Tibial artery (tissue), 4 donors: ENCODE data around the gene ATP11A.
A peak's percentile ranks its signal among the peaks of the same experiment; 100 is the strongest.

ENCODE experiments used
- DNase-seq, 2 donors: peaks; one replicate each; pipeline ENCODE4 v3.0.0-alpha.2; 2019
- H3K27ac ChIP-seq, 2 donors: fragments of 200-600 bp; sonication (generic) in 1 of 2; 1 replicate in 1 of 2; 2 replicates in 1 of 2; pipeline ENCODE4 v1.5.1; 2018 to 2019; ENCODE audit warnings: mild to moderate bottlenecking in 1 of 2
- H3K27me3 ChIP-seq, 2 donors: fragments of 200-600 bp; sonication (generic) in 1 of 2; one replicate each; pipeline versions ENCODE4 v1.5.1 to v1.6.0; 2016 to 2019
- H3K36me3 ChIP-seq, 3 donors: fragments of 200-600 bp; sonication (generic) in 2 of 3; one replicate each; pipeline ENCODE4 v1.5.1; 2016 to 2019; ENCODE audit warnings: mild to moderate bottlenecking in 2 of 3
- H3K4me1 ChIP-seq, 4 donors: fragments of 200-600 bp; sonication (generic) in 2 of 4; 1 replicate in 3 of 4; 2 replicates in 1 of 4; pipeline ENCODE4 v1.5.1; 2016 to 2019
- H3K4me3 ChIP-seq, 2 donors: fragments of 200-600 bp; sonication (generic) in 1 of 2; 1 replicate in 1 of 2; 2 replicates in 1 of 2; pipeline ENCODE4 v1.5.1; 2018 to 2019; ENCODE audit warnings: mild to moderate bottlenecking in 2 of 2
- H3K9me3 ChIP-seq, 3 donors: fragments of 200-600 bp; sonication (generic) in 1 of 3; one replicate each; pipeline ENCODE4 v1.5.1; 2016 to 2019
- intact Hi-C: fragments of 100-400 bp; cut with DNase I; formaldehyde crosslinking; loops from one replicate; pipeline ENCODE4 v1.15.0; 2023; ENCODE audit warnings: low total_unique reads
- TF ChIP-seq, protein P1 (sequence below), 2 experiments: fragments of 200-600 bp in 1 of 2; fragments of 450-650 bp in 1 of 2; IDR thresholded peaks; one replicate each; pipeline ENCODE4 v1.5.1; 2017 to 2019; ENCODE audit warnings: antibody characterized with exemption in 2 of 2, mild to moderate bottlenecking in 1 of 2, moderate library complexity in 1 of 2

ATP11A gene

DNA sequence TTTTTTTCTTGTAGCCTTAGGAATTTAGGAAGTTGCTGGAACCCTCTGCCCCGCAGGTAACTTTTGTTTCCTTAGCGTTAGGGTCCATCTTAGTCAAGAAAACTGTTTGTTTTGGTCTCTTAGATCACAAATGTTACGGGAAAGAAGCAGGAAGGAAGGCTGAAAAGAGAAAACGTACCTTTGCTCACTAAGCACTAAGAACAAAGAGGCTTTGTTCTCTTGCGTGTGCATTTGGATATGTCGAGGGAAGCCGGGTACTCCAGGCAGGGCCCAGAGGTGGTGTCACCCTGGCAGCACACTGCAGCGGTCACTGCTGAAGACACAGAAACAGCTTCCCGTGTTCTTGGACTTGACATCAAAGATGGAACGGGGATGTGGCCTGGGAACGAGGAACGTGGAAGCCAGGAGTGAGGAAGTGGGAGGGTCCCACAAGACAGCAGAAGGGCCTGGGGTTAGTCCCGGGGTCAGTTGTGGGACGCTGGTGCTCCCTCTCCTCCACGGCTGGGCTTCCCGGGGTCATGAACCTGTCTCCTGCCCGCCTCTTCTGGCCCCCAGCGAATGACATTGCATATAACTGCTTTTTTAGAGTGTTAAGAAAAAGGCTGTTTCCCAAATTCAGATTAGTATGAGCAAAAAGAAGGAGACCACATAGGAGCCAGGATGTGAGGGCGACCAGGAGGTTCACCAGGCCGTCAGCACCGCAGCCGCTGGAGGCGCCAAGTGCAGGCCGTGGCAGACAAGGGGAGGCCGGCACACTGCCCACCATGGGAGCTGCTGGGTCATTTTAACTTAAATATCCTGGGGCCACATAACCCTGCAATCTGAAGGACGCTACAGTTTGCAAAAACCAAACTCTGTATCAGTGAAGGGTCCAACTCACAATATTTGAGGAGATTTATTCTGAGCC, 31.6 kb downstream of the ATP11A start:
- Histone ChIP-seq H3K27ac (no peak overlapping the region), H3K4me3 (no peak overlapping the region), H3K4me1 (peaks cover 0 to 11% (median 5%) of the 10 kb centered on the region in 4 donors), H3K36me3 (no peaks in the 10 kb centered on the region), H3K27me3 (no peaks in the 10 kb centered on the region), H3K9me3 (no peaks in the 10 kb centered on the region)
- intact Hi-C loops, result no loop called here
- TF ChIP-seq, protein P1, sequence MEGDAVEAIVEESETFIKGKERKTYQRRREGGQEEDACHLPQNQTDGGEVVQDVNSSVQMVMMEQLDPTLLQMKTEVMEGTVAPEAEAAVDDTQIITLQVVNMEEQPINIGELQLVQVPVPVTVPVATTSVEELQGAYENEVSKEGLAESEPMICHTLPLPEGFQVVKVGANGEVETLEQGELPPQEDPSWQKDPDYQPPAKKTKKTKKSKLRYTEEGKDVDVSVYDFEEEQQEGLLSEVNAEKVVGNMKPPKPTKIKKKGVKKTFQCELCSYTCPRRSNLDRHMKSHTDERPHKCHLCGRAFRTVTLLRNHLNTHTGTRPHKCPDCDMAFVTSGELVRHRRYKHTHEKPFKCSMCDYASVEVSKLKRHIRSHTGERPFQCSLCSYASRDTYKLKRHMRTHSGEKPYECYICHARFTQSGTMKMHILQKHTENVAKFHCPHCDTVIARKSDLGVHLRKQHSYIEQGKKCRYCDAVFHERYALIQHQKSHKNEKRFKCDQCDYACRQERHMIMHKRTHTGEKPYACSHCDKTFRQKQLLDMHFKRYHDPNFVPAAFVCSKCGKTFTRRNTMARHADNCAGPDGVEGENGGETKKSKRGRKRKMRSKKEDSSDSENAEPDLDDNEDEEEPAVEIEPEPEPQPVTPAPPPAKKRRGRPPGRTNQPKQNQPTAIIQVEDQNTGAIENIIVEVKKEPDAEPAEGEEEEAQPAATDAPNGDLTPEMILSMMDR (IDR thresholded peaks at IDR 0.05), result no peak
- peak in 1 of 2 donors; percentile 13 for DNase-seq

DNA sequence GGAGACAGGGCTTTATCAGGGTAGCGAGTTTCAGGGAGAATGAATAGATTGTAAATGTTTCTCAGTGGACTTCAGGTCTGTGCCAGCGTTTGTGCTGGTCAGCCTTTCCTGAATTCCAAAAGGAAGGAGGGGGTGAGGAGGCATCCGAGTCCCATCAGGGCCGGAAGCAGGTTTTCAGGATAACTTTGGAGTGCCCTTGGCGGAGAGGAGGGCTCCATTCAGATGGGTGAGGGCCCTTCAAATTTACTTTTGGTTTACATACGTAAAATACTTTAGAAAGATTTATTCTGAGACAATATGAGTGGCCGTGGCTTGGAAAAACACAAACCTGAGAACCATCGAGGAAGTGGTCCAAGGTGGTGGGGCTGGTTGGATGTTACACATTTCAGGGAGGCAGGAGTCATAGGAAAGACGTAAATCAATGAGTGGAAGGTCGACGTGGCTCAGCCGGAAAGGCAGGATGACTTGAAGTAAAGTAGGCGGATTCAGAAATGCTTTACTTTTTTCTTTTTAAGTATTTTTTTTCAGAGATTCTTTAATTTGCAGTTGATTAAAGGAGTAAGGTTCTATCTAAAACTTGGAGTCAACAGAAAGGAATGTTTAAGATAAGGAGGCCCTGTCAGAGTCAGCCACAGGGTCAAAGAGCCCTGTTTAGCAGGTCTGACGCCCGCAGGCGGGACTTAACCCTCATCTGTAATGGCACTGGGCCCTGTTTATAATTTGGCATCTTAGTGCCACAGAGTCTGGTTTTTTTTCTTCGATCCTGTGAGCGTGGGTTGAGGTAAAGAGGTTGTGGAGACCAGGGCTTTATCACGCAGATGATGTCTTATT, 32.8 kb downstream of the ATP11A start:
- TF ChIP-seq, protein P1 (IDR thresholded peaks at IDR 0.05), result no peak
- no peak for DNase-seq
- peak overlapping the region; percentile 32 to 47 for H3K27ac ChIP-seq
- H3K9me3 ChIP-seq, result no peaks in the 10 kb centered on the region
- H3K4me1 ChIP-seq, result peaks cover 0 to 11% (median 5%) of the 10 kb centered on the region in 4 donors
- no peaks in the 10 kb centered on the region for H3K36me3 ChIP-seq
- H3K4me3 ChIP-seq, result no peak overlapping the region
- no peaks in the 10 kb centered on the region for H3K27me3 ChIP-seq
- intact Hi-C loops, result no loop called here

DNA sequence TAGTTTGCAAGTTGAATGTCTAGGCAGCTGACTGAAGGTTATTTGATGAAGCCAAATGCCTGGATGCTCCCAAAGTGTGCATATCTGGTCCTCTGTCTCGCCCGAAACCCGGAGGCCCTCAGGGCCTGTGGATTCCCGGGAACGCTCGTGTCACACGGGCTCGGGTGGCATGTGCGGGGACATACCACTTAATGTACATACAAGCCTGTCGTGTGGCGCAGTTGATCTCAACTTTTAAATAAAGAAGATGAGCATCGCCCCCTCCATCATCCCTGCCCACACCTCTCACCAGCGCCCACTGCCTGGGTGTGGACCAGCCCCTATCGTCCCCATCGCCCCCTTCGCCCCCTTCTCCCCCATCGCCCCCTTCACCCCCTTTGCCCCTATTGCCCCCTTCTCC, 33.9 kb downstream of the ATP11A start:
- TF ChIP-seq, protein P1 (IDR thresholded peaks at IDR 0.05), result no peak
- H3K4me3 ChIP-seq, result no peak overlapping the region
- no peaks in the 10 kb centered on the region for H3K36me3 ChIP-seq
- H3K27me3 ChIP-seq, result no peaks in the 10 kb centered on the region
- no peak overlapping the region for H3K27ac ChIP-seq
- DNase-seq, result peak in 1 of 2 donors; percentile 15
- H3K4me1 ChIP-seq, result peaks cover 0 to 11% (median 5%) of the 10 kb centered on the region in 4 donors
- H3K9me3 ChIP-seq, result no peaks in the 10 kb centered on the region
- intact Hi-C loops, result no loop called here

DNA sequence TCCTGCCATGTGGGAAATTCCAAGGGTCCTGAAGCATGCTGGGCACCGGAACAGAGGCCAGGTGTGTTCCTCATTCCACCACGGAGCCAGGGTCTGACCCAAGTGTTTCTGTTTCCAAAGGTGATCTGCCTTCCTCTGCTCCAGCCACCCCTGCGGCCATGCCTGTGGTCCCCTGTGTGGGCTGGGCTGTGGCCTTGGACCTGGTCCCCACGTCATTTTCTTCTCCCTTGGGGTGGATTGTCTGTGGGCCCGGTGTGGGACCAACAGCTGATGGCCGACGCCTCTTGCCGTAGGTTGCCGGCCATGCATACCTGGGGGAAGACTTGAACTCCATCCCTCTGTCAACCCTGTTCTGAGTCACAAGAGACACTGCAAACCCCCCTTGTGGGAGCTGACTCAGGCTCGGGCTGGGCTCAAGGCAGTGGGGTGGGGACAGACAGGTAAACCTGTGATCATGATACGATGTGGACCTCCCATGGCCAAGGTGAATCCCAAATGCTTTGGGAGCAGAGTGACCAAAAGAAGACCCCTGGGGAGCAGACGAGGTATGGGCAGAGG, 35.0 kb downstream of the ATP11A start:
- intact Hi-C loops, result no loop called here
- TF ChIP-seq, protein P1 (IDR thresholded peaks at IDR 0.05), result no peak
- Histone ChIP-seq H3K36me3 (no peaks in the 10 kb centered on the region), H3K9me3 (no peaks in the 10 kb centered on the region), H3K4me3 (no peak overlapping the region), H3K4me1 (peaks cover 0 to 11% (median 5%) of the 10 kb centered on the region in 4 donors), H3K27ac (no peak overlapping the region), H3K27me3 (no peaks in the 10 kb centered on the region)
- peak in 1 of 2 donors; percentile 17 for DNase-seq

DNA sequence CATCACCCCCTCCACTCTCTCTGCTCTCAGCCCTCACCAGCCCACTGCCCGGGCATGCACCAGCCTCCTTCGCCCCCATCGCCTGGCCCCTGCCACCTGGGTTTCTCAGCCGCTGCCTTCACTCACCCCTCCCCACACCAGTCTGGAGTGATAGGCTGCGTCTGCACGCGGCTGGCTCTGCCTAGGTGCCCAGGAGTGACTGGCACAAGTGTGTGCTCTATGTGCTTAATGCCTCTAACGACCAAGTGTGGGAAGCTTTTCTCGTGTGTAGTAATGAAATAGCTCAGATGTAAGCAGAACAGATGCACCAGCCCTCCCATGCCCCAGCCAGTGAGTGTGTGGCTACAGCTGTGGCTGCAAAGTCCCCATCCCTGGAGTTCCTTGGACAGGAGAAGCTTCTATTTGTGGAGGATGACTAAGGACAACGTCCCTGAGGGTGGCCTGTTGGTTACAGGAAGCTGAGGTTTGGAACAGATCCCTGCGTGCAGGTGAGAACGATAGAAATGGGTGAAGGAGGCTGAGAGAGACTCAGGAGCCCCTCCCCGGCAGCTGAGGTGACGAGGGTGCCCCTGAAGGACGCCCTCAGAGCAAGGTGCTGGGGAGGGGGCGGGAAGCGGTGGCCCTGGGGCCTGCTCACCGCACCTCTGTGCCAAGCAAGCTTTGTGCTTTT, 35.6 kb downstream of the ATP11A start:
- peak in 1 of 2 donors; percentile 8 for DNase-seq
- peaks cover 0 to 11% (median 5%) of the 10 kb centered on the region in 4 donors for H3K4me1 ChIP-seq
- H3K27me3 ChIP-seq, result no peaks in the 10 kb centered on the region
- intact Hi-C loops, result no loop called here
- H3K9me3 ChIP-seq, result no peaks in the 10 kb centered on the region
- H3K4me3 ChIP-seq, result no peak overlapping the region
- no peak overlapping the region for H3K27ac ChIP-seq
- no peaks in the 10 kb centered on the region for H3K36me3 ChIP-seq
- TF ChIP-seq, protein P1 (IDR thresholded peaks at IDR 0.05), result no peak
